Smooth muscle cell of bladder (primary cell): ENCODE results near the gene FAM110A. TPM values are rescaled to one million over a fixed set of nuclear protein-coding genes. Genes with fewer than 3 reads are reported as not detected.

Experiments
- total RNA-seq: library from RNA; depleted of rRNA; stranded (reverse); fragments of >200 nt; gene quantifications from 2 replicates; pipeline ENCODE4 v1.2.3, GENCODE V29; 2014

FAM110A gene
- total RNA-seq: 1.00 and 2.4 TPM in 2 replicates

DNA sequence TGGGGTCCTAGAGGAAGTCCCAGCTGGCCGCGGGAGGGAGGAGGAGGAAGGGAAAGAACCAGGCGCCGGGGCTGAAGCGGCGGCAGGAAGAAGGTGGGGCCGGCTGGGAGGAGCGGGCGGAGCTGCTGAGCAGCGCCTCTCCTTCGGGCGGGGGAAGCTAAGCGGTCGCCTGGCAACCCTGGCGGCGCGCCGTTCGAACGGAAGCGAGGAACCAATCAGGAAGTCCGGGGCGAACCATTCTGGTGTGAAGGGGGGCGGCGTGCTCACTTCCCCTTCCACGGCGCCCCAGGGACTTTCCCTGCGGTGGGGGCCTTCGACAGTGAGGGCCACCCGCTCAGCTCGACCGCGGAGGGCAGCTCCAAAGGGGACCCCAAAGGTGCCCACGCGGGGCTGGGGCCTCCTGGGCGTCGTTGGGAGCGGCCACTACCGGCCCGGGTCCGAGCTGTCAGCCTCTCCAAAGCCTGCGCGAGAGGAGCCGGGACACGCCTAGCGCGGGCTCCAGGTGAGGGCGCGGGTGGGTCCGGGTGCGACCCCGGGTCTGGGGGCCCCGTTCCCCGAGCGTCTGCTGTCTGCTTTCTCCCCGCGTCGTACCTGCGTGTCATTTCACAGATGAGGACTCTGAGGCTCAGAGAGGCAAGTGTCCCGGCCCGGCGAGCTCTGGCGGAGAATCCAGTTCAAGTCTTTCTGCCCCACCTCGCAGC is at the start of gene FAM110A:
Gene FAM110A, plus strand, starts transcription at position 266 of the 701 bp plus-strand sequence. CDS start 11,090 bp downstream, outside the sequence.

Other genes with a start within 250 kb of the FAM110A start
- 0.09 TPM in 1 of 2 replicates, not detected in the other for gene TCF15, start 223.4 kb upstream of the FAM110A start, total RNA-seq
- gene SRXN1, start 180.5 kb upstream of the FAM110A start, total RNA-seq: 62.6 and 94.9 TPM in 2 replicates
- gene SCRT2, start 157.9 kb upstream of the FAM110A start, total RNA-seq: not detected in 2 replicates
- gene SLC52A3, start 65.2 kb upstream of the FAM110A start, total RNA-seq: not detected in 2 replicates
- gene ANGPT4, start 82.6 kb downstream of the FAM110A start, total RNA-seq: not detected in 2 replicates
- gene RSPO4, start 168.6 kb downstream of the FAM110A start, total RNA-seq: not detected in 2 replicates